ENCODE measurements around the gene MTA1. TPM values are rescaled to one million over a fixed set of nuclear protein-coding genes. Genes with fewer than 3 reads are reported as not detected.
A peak's percentile ranks its signal among the peaks of the same experiment; 100 is the strongest.

MTA1 gene
- polyA plus RNA-seq, 3 donors: 122 to 156 (median 141) TPM

DNA sequence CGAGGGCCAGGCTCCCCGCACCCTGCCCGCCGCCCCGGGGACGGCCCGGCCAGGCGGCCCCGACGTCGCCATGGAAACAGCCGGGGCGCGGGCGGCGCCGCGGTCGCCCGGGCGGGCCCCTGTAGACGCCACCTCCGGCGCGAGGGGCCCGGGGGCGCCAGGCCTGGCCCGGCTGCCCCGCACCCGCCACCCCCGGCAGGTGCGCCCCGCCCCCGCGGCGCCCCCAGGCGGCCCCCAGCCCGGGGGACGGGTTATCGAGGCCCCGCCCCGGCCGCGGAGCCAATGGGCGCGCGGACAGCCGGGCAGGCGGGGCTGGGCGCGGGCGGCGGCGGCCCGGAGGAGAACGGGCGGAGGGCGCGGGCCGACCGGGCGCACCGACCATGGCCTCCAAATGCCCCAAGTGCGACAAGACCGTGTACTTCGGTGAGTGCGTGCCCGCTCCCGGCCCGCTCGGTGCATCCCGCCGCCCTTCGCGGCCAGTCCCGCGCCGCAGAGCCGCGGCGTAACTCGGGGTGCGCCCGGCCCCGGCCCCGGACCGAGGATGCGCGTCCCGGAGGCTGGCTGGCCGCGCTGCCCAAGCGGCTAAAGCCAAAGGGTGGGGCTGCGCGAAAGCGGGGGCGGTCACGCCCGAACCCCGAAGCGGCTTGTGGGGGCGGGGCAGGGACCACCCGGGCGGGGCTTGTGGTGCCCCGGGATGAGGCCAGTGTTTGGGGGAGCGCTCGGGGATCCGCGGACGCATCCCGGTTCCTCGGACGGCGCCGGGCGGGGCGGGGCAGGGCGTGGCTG lies 55.0 kb downstream of the MTA1 start, which contains the start of gene CRIP2:
TSS of gene CRIP2 (plus strand) at position 339 of the 786 bp plus-strand sequence. CDS start at position 381, 42 bp downstream.
- DNase-seq: no peak

DNA sequence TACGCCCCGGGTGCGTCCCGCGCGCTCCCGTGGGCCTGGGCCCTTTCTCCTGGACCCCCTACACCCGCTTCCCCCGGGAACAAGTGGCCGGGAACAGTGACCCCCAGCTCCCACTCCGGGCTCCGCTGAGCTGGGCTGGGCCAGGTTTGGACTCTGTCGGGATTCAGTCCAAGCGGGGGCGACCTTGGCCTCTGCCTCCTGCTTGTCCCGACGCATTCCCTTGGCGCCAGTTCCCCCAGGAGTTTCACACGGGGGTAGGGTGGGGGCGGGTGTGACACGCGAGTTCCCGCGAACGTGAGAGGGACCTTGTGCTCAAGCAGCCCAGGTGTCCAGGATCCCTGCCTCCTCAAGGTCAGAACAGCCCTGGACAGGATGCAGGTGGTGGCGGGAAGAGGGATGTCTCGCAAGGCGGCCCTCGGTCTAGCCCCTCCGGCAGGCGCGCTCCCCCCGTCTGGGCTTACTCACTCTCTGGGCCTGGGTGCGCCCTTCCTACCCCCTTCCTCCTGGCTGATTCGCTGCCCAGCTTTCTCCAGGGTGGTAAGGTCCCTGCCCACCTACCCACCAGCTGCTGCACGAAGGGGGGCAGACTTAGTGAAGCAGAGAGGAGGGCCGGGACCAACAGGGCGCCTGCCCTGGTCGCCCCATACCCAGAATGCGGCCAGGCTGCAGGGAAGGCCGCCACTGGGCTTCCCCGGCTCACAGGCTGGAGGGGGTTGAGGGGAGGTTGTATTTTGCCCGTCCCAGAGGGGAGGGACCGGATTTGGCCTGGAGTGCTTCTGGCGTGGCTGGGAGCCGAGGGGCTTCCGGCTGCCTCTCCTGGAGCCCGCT lies 55.9 kb downstream of the MTA1 start:
- no peak for DNase-seq

DNA sequence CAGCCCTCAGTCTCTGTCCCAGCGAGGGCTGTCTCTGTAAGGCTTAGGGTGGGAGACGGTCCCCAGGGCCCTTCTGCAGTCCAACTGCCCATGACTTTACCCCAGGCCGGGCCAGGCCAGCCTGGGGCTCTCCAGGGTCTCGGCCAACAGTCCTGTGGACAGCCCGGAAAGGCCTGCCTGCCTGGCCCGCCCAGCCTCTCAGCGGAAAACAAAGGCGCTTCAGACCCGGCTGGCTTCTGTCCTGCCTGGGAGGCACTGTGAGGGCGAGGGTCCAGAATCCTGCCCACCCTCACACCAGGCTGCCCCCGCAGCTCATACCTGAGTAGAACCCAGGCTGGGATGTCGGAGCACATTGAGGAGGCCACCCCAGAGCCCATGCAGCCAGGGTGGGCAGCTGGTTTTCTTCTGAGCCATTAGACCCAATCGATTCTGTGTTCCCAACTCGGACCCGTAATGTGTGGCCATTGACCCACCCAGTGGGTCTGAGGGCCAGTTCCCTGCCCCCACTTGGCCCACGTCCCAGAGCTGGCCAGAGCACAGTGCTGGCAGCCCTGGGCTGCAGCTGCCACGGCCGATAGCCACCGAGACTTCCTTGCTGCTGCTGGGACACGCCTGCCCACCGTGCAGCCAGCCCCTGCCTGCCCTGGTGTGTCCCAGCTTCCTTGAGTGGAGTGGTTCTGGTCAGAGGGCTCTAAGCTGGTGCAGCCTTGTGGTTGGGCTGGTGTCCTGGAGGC lies 56.6 kb downstream of the MTA1 start:
- no peak for DNase-seq

DNA sequence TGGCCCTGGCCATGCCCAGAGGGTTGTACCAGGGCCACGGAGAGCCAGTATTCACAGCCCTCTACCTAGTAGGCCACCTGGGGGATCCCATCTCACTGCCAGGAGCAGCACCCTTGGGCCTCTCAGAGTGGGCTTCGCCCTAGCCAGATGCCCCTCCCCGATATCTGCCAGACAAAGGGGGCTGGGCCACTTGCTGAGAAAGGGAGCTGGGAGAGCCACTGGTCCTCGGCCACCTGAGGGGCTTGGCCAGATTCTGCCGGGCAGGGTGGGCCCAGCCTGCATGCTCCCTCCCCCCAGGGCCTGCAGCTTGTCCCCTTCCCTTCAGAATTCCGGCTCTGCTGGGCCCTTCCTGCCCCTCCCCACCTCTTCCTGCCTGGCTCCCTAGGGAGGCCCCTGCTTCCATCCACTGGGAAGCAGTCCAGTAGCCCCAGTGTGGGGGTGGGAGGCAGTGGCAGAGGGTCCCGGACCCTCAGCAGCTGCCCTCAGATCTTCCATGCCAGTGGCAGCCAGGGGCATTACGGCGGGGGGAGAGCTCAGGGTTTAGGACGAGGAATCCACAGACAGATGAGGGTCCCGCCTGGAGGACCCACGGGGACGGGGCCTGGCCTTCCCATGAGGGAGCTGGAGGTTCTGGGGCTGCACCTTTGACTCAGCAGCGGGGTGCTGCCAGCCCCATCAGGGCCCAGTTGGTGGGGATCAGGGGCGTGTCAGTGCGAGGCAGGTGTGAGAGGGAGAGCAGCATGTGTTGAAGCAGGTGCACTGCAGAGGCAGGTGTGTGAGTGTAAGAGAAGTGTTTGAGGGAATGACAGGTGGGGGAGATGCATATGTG lies 57.4 kb downstream of the MTA1 start:
- no peak for DNase-seq

DNA sequence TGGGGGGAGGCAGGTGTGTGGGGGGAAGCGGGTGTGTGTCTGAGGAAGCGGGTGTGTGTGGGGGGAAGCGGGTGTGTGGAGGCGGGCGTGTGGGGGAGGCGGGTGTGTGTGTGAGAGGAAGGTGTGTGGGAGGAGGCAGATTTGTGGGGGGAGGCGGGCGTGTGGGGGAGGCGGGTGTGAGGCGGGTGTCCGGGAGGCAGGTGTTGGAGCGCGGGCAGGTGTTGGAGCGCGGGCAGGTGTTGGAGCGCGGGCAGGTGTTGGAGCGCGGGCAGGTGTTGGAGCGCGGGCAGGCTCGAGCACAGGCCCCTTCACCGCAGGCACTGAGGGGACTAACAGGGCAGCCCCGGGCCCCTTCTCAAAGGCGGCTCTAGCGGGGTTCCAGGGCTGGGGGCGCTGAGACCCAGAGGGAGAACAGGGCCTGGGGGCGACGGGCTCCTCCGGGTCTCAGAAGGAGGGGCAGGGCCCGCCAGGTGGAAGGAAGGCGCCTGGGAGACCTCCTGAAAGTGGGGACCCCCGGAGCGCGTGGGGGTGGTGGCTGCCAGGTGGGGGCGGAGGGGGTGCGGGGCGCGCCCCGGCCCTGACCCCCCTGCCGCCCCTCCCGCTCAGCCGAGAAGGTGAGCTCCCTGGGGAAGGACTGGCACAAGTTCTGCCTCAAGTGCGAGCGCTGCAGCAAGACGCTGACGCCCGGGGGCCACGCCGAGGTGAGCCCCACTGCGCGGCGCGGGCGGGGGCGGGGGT lies 58.2 kb downstream of the MTA1 start:
- DNase-seq: no peak

DNA sequence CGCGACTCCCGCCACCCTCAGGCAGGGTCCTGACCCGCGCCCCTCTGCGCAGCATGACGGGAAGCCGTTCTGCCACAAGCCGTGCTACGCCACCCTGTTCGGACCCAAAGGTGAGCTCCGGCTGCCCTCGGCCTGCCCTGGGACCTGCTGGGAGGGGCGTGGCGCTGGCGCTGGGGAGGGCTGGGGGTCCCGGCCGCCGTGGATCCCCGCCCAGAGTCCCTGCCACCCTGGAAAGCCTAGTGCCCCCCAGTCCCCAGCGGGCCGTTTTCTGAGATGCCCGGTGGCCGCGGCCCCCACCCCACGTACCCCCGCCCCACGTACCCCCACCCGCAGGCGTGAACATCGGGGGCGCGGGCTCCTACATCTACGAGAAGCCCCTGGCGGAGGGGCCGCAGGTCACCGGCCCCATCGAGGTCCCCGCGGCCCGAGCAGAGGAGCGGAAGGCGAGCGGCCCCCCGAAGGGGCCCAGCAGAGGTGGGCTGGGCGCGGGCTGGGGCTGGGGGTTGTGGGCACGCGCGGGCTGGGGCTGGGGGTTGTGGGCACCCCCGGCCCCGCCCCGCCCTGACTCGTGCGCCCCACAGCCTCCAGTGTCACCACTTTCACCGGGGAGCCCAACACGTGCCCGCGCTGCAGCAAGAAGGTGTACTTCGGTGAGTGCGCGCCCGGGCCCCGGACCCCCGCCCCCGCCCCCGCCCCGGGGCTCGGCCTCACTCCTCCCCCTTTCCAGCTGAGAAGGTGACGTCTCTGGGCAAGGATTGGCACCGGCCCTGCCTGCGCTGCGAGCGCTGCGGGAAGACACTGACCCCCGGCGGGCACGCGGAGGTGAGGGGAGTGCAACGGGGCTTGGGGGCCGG lies 59.0 kb downstream of the MTA1 start:
- no peak for DNase-seq

DNA sequence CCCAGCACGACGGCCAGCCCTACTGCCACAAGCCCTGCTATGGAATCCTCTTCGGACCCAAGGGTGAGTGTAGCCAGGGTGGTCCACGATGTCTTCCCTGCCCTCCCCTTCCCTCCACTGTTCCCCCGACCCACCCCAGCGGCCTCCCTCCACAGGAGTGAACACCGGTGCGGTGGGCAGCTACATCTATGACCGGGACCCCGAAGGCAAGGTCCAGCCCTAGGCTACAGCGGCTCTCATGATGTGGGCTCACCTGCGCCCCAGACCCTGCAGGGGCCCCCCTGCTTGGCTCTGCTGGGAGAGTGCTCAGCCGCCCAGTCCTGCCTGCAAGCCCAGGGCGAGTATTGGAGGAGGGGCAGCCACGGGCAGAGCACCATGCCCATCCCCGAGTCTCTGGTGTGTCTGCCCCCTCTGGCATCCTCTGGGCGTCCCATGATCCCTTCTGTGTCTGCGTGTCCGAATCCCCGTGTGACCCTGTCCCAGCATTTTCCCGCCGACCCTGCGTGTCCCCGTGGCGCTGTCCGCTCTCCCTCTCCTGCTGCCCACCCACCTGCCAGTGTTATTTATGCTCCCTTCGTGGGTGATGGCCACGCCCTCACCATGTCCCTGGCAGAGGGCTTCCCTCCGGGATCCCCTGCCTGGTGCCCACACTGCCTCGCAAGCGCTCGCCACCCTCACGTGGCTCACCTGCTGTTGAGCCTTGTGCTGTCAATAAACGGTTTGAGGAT lies 60.0 kb downstream of the MTA1 start:
- no peak for DNase-seq

DNA sequence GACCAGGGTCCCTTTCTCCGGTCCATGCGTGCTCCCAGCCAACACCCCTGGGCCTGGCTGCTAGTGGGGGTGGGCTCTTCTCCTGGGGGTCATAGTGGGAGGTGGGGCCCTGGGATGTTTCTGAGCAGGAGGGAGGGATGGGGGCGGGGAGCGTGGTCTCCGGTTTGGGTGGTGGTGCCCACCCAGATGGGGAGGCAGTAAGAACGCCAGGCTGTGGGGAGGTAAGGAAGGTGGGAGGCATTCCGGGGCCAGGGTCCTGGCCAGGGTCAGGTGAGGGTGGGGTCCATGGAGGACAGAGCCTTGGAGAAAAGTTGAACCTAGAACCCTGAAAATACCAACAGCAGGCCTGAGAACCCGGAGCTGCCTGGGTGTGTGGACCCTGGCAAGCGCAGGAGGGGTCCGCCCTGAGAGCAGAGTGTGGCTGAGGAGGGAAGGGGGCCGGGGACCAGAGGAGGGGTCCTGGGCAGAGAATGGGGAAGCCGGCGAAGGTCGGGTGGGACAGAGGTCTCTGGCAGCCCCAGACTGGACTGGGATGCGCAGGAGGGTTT lies 60.6 kb downstream of the MTA1 start:
- DNase-seq: no peak

DNA sequence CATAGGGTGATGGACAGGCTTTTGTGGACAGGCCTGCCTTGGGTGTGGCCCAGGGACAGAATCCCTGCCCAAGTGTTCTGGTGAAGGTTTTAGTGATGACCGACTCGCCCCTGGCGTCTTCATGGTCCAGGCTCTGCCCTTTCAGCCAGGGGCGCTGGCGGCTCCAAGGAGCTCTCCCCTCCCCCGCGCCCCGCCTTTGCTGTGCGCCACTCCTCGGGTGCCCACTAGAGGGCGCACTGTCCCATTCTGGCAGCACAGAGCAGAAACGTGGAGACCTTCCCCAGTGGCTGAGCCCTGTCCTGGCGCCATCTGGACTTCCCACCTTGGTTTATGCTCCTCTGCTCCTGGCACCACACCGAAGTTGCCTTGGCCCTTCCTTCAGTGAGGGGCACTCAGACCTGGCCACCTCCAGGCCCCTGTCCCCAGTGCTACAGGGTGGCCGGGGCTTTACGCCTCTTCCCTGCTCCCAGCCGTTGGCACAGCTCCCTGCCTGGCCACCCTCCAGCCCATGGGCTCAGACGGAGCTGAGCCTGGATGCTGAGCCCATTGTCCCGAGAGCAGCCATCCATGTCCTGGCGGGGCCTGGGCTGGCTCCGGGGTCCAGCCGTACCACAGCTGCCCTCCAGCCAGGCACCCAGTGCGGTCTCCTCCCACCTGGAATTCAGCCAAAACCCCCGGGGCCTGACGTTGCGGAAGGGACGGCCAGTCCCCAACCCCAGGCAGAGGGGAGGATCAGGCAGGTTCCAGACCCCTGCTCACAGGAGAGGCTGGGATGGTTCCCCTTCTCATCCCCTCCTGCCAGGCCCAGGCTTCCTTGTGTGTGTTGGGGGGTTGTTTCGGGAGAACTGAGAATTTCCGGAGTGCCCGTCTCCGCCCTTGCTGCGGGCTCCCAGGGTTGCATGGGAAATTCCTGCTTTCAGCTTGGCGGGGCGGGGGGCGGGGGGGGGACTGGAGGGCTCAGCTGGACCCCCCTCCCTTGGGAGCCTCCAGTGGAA lies 61.5 kb downstream of the MTA1 start:
- DNase-seq: peak; percentile 92

DNA sequence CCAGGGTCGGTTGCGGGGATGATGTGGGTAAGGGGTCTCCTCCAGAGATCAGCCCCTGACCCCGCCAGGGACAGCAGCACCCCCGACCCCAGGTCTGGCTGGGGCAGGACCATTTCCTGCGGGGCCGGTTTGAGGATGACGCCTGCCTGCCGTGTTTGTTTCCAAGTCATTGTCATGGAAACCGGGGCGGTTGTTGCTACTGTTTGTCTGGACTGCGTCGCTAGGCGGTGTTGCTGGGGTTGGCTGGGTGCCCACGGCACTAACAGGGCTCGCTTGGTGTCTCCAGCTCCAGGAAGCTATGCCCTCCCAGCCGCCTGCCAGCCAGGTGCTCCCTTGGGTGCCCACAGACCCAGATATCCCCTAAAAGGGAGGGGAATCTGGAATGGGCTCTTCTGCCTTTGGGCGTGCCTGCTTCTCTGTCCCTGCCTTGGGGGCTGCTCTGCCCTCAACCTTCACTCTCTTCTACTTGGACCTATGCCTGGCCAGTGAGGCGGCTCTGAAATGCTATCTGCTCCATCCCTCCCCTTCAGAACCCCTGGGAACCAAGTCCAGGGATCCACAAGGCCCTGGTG lies 62.3 kb downstream of the MTA1 start:
- DNase-seq: peak; percentile 97

DNA sequence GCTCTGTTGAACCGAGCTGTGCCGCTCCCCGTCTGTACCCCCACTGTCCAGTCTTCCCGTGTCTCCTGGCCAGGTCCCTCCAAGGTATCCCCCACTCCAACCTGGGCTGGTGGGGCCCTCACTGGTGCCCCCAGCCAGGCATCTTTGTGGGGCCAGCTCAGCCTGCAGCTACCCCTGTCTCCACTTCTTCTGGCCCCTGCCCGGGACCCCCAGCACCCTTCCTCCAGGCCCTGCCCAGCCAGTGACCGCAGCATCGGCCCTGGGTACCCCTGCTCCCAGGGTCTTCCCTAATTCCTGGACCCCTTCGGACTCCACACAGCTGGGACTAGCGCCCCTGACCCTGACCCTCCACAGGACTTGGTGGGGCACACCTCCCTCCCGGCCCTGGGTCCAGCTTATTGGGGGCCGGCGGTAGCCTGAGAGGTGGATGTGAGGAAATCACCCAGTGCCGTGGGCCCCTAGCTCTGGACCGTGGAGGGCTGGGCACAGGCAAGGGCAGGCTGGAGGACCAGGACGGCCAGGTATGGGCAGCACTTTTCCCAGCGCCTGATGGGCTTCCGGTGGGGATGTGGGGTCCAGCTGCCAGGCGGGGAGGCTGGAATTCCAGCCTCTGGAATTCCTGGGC lies 63.0 kb downstream of the MTA1 start:
- no peak for DNase-seq

DNA sequence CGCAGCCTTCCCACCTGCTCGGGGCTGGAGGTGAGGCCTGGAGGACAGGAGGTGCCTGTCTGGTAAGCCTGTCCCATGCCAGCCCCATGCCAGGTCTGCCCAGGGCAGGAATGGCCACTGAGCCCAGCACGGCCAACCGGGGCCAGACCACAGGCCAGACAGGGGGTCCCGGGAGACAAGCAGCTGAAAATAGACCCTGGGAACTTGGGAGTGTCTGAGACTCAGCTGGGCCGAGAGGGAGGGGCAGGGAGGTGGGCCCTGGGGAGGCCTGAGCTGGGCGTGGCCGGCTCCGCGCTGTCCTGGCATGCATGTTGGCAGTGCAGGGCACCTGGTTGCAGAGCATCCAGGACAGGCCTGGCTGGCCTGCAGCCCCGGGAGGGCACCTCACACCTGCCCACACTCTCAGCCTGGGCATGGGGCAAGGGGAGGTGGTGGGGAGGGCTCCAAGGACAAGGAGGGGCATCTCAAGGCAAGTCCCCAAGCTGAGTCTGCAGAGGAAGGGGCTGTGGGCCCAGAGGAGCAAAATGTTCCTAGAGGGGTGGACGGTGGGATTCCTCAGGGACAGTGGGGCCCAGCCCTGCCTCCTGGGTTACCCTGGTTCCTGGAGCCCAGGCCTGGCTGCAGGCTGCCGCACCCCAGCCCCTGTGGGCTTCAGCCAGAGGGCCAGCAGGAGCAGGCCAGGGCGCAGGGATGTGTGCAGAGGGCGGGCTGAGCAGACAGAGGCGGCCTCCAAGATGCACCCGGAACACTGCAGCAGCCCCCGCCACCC lies 63.9 kb downstream of the MTA1 start:
- DNase-seq: no peak

DNA sequence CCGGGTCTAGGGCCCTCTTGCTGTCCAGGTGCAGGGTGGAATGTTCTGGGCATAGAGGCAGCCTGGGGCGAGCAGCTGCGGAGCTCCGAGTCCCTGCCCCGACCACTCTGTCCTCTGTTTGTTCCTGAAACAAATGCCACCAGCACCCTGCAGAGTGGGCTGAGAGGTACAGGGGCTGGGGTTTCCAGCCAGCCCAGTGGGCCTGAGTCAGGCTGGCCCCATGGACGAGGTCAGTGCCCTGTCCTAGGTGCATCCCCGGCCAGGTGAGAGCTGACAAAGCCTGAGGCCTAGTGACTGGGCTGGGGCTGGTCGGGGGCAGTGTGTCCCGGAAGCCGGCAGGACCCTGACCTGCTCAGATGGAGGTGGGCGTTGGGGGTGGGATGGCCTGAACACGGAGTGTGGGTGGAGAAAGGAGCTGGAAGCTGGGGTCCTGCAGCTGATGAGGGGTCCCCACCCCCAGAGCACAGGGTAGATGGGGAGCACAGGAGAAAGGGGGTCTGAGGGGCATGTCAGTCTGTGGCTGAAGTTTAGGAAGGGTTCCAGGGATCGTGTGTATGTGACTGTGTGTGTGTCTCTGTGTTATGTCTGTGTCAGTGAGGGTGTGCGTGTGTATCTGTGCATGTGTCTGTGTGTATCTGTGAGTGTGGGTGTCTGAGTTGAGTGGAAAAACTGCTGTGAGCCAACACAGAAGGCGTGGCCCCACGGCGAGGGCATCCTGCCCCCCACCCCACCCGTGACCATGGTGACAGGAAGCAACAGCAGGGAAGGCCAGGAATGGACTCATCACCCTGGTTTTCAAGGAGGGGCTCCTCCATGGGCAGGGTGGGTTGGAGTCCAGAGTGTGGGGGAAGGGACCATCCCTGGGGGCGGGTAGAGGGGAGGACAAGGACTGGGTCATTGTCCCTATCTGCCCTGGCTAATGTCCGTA lies 64.7 kb downstream of the MTA1 start:
- no peak for DNase-seq

DNA sequence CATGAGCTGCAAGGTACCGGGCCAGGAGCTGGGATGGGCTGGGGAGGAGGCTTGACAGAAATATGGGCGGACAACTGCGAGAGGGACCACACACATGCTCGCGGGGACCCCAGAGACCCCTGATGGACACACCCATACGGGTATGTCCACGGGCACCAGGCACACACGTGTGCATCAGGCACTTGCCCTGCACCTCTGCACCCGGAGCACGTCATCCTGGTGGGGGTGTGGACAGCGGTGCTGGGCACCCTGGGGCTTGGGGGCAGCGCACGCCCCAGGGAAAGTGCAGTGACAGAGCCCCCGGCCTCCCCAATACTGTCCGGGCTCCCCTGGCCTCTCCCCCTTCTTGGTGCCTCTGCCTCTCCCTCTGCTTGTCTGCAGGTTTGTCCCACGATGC lies 65.4 kb downstream of the MTA1 start:
- DNase-seq: no peak

DNA sequence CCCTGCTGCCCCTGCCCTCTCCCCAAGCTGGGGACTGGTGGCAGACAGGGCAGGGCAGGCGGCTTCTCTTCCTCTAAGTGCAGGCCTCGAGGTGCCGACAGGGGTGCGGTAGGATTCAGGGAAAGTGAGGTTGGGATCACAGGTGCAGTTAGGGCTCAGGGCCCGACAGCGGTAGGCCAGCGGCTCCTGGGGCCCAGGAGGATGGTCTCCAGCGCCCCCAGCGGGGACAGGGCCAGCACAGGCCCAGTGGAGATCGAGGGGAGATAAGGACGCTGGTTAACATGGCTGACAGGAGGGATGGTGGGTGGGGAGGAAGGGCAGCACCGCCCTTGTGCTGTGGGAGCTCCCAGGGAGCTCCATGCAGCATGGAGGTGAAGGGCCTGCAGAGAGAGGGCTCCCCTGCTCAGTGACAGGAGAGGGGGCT lies 66.1 kb downstream of the MTA1 start:
- no peak for DNase-seq

Data from renal pelvis (tissue), 4 donors.